Right hindlimb (tissue), 1 donor: ENCODE results near the gene FAM20B.
"Not testable (repeated sequence)": the region's sequence is repeated elsewhere in the genome, so short reads cannot be mapped to it uniquely, and the experiment has no call there.

Source experiments
- DNase-seq: peaks from one replicate; pipeline ENCODE4 v3.0.0-alpha.2; 2018

The FAM20B gene

GRCh38 chr1:179025975-179026812, 500 bp downstream of the FAM20B start:
- peak; percentile 65 for DNase-seq

- DNase-seq = no peak
Measured at GRCh38 chr1:179026813-179027669, 1.3 kb downstream of the FAM20B start.

- DNase-seq = no peak
Measured at GRCh38 chr1:179029321-179029759, 3.6 kb downstream of the FAM20B start.

GRCh38 chr1:179030130-179030529, 4.4 kb downstream of the FAM20B start:
- no peak for DNase-seq

- DNase-seq = no peak
Measured at GRCh38 chr1:179030683-179031082, 5.0 kb downstream of the FAM20B start.

GRCh38 chr1:179031284-179031683, 5.6 kb downstream of the FAM20B start:
- no peak for DNase-seq

GRCh38 chr1:179031855-179032513, 6.3 kb downstream of the FAM20B start:
- no peak for DNase-seq

- no peak for DNase-seq
Measured at GRCh38 chr1:179034720-179035119, 9.0 kb downstream of the FAM20B start.

GRCh38 chr1:179036844-179037465, 11.3 kb downstream of the FAM20B start:
- no peak for DNase-seq

GRCh38 chr1:179038528-179039281, 13.0 kb downstream of the FAM20B start:
- no peak for DNase-seq

GRCh38 chr1:179039502-179040174, 13.9 kb downstream of the FAM20B start:
- not testable (repeated sequence) for DNase-seq

GRCh38 chr1:179040175-179040551, 14.5 kb downstream of the FAM20B start:
- DNase-seq = not testable (repeated sequence)

GRCh38 chr1:179042087-179042486, 16.4 kb downstream of the FAM20B start:
- no peak for DNase-seq

GRCh38 chr1:179042700-179043099, 17.0 kb downstream of the FAM20B start:
- DNase-seq = no peak

GRCh38 chr1:179043266-179043665, 17.6 kb downstream of the FAM20B start:
- DNase-seq = peak; percentile 28

GRCh38 chr1:179043907-179044306, 18.2 kb downstream of the FAM20B start:
- no peak for DNase-seq

GRCh38 chr1:179046808-179047635, 21.3 kb downstream of the FAM20B start:
- no peak for DNase-seq

GRCh38 chr1:179047636-179047997, 21.9 kb downstream of the FAM20B start:
- no peak for DNase-seq

- no peak for DNase-seq
Measured at GRCh38 chr1:179048339-179049124, 22.8 kb downstream of the FAM20B start.

GRCh38 chr1:179052776-179053175, 27.1 kb downstream of the FAM20B start:
- DNase-seq = no peak
